ENCODE measurements around the gene TM9SF4.
"Not testable (repeated sequence)": the region's sequence is repeated elsewhere in the genome, so short reads cannot be mapped to it uniquely, and the experiment has no call there.

TM9SF4 gene

GRCh38 chr20:32098786-32099185, 10.7 kb upstream of the TM9SF4 start:
- DNase-seq, result no peak

- no peak for DNase-seq
Measured at GRCh38 chr20:32108814-32109391, 611 bp upstream of the TM9SF4 start.

- DNase-seq, result no peak
Measured at GRCh38 chr20:32110173-32110704, 725 bp downstream of the TM9SF4 start.

- DNase-seq, result no peak
Measured at GRCh38 chr20:32110727-32111126, 1.2 kb downstream of the TM9SF4 start.

- no peak for DNase-seq
Measured at GRCh38 chr20:32111156-32111686, 1.7 kb downstream of the TM9SF4 start.

GRCh38 chr20:32111753-32112152, 2.2 kb downstream of the TM9SF4 start:
- no peak for DNase-seq

GRCh38 chr20:32112841-32113240, 3.3 kb downstream of the TM9SF4 start:
- DNase-seq, result no peak

- no peak for DNase-seq
Measured at GRCh38 chr20:32113591-32114260, 4.2 kb downstream of the TM9SF4 start.

GRCh38 chr20:32114305-32114960, 4.9 kb downstream of the TM9SF4 start:
- DNase-seq, result no peak

- DNase-seq, result no peak
Measured at GRCh38 chr20:32115211-32115767, 5.8 kb downstream of the TM9SF4 start.

GRCh38 chr20:32116079-32116521, 6.6 kb downstream of the TM9SF4 start:
- DNase-seq, result no peak

- DNase-seq, result not testable (repeated sequence)
Measured at GRCh38 chr20:32116796-32117195, 7.3 kb downstream of the TM9SF4 start.

GRCh38 chr20:32118427-32118826, 8.9 kb downstream of the TM9SF4 start:
- not testable (repeated sequence) for DNase-seq

GRCh38 chr20:32119734-32120133, 10.2 kb downstream of the TM9SF4 start:
- DNase-seq, result no peak

- not testable (repeated sequence) for DNase-seq
Measured at GRCh38 chr20:32121908-32122307, 12.4 kb downstream of the TM9SF4 start.

- no peak for DNase-seq
Measured at GRCh38 chr20:32123088-32123487, 13.6 kb downstream of the TM9SF4 start.

- DNase-seq, result no peak
Measured at GRCh38 chr20:32124916-32125454, 15.5 kb downstream of the TM9SF4 start.

- DNase-seq, result no peak
Measured at GRCh38 chr20:32125506-32125905, 16.0 kb downstream of the TM9SF4 start.

GRCh38 chr20:32126919-32127318, 17.4 kb downstream of the TM9SF4 start:
- DNase-seq, result no peak

GRCh38 chr20:32127347-32127746, 17.8 kb downstream of the TM9SF4 start:
- no peak for DNase-seq

GRCh38 chr20:32128167-32128566, 18.7 kb downstream of the TM9SF4 start:
- no peak for DNase-seq

GRCh38 chr20:32129863-32130262, 20.3 kb downstream of the TM9SF4 start:
- DNase-seq, result no peak

- DNase-seq, result no peak
Measured at GRCh38 chr20:32130352-32130751, 20.8 kb downstream of the TM9SF4 start.

All from activated T-cell treated with anti-CD3 and anti-CD28 coated beads for 4 hours (primary cell).